ENCODE measurements around the gene ELMOD2. TPM values are rescaled to one million over a fixed set of nuclear protein-coding genes. Genes with fewer than 3 reads are reported as not detected.

Gene ELMOD2
- polyA plus RNA-seq, 1 donor from 2014 or later, result 101 TPM

Small RNA genes lying within 50 kb of the gene (small RNA-seq; reads per million reads assigned to genes)
- gene AC108019.1 (0 reads per million in 3 experiments), gene RN7SL152P (0 to 0.10 (median 0) reads per million in 3 experiments)

Other genes with a start within 250 kb of the ELMOD2 start
- gene SCOC, start 150.5 kb upstream of the ELMOD2 start, polyA plus RNA-seq, result 264 and 320 TPM in 2 replicates
- 15.3 and 20.8 TPM in 2 replicates for gene CLGN, start 96.5 kb upstream of the ELMOD2 start, polyA plus RNA-seq
- 0.05 TPM in 1 of 2 replicates, not detected in the other for gene MGAT4D, start 25.9 kb upstream of the ELMOD2 start, polyA plus RNA-seq
- gene UCP1, start 44.8 kb downstream of the ELMOD2 start, polyA plus RNA-seq, result not detected in 2 replicates
- 42.8 and 46.8 TPM in 2 replicates for gene TBC1D9, start 232.2 kb downstream of the ELMOD2 start, polyA plus RNA-seq

All from neural cell (in vitro differentiated cells).